Chondrocyte (in vitro differentiated cells): ENCODE results near the gene NF1. TPM values are rescaled to one million over a fixed set of nuclear protein-coding genes. Genes with fewer than 3 reads are reported as not detected.
"Not testable (repeated sequence)": the region's sequence is repeated elsewhere in the genome, so short reads cannot be mapped to it uniquely, and the experiment has no call there.

Source experiments
- DNase-seq: peaks from one replicate; pipeline ENCODE4 v3.0.0; 2021; ENCODE audit warnings: mixed read lengths, low spot score
- H3K27ac Mint-ChIP-seq: one replicate; pipeline ENCODE4 v1.8.0; 2021; ENCODE audit warnings: mild to moderate bottlenecking, moderate library complexity, mixed read lengths; ENCODE audit not compliant: unreplicated experiment
- H3K27me3 Mint-ChIP-seq: 2 replicates; pipeline ENCODE4 v1.8.0; 2021; ENCODE audit warnings: low read depth, mixed read lengths
- H3K36me3 Mint-ChIP-seq: 2 replicates; pipeline ENCODE4 v1.8.0; 2021; ENCODE audit warnings: low read depth, mixed read lengths
- H3K4me1 Mint-ChIP-seq: 2 replicates; pipeline ENCODE4 v1.8.0; 2021; ENCODE audit warnings: low read depth, mild to moderate bottlenecking, mixed read lengths
- H3K4me3 Mint-ChIP-seq: one replicate; pipeline ENCODE4 v1.8.0; 2021; ENCODE audit warnings: mild to moderate bottlenecking, moderate library complexity, mixed read lengths; ENCODE audit not compliant: unreplicated experiment
- H3K9me3 Mint-ChIP-seq: 2 replicates; pipeline ENCODE4 v1.8.0; 2021; ENCODE audit warnings: low read depth, mixed read lengths
- CTCF ChIP-seq: fragments of 200-600 bp; sonication (generic); IDR thresholded peaks from 2 replicates; pipeline ENCODE4 v1.5.0; 2021; ENCODE audit warnings: antibody characterized with exemption, mild to moderate bottlenecking, moderate library complexity
- total RNA-seq: library from RNA; stranded (reverse); gene quantifications from 3 replicates; pipeline ENCODE4 v1.2.1, GENCODE V29; 2021

The NF1 gene
- total RNA-seq, 1 donor from 2014 or later, result 48.2 TPM

GRCh38 chr17:31079731-31080130 is 15.0 kb upstream of the NF1 start:
- Mint-ChIP-seq H3K27ac (no peak overlapping the region), H3K9me3 (no peaks in the 10 kb centered on the region), H3K36me3 (no peaks in the 10 kb centered on the region)

GRCh38 chr17:31085563-31085962 is 9.2 kb upstream of the NF1 start:
- no peak for DNase-seq
- no peak overlapping the region for H3K27ac Mint-ChIP-seq
- H3K4me3 Mint-ChIP-seq, result no peak overlapping the region
- H3K4me1 Mint-ChIP-seq, result peaks cover 3% of the 10 kb centered on the region
- no peak for TF ChIP-seq CTCF
- no peaks in the 10 kb centered on the region for H3K36me3 Mint-ChIP-seq
- no peaks in the 10 kb centered on the region for H3K27me3 Mint-ChIP-seq
- no peaks in the 10 kb centered on the region for H3K9me3 Mint-ChIP-seq

More at GRCh38 chr17:31079731-31080130, 15.0 kb upstream of the NF1 start:
- Mint-ChIP-seq H3K27me3 (no peaks in the 10 kb centered on the region), H3K4me3 (no peak overlapping the region), H3K4me1 (peaks cover 13% of the 10 kb centered on the region)
- no peak for DNase-seq
- TF ChIP-seq CTCF, result no peak

- no peak for TF ChIP-seq CTCF
- no peaks in the 10 kb centered on the region for H3K27me3 Mint-ChIP-seq
- no peaks in the 10 kb centered on the region for H3K36me3 Mint-ChIP-seq
- H3K4me1 Mint-ChIP-seq, result peaks cover 6% of the 10 kb centered on the region
- no peaks in the 10 kb centered on the region for H3K9me3 Mint-ChIP-seq
- DNase-seq, result no peak
- H3K4me3 Mint-ChIP-seq, result no peak overlapping the region
- no peak overlapping the region for H3K27ac Mint-ChIP-seq
Observed at GRCh38 chr17:31089471-31089870, 5.3 kb upstream of the NF1 start.

- not testable (repeated sequence) for H3K9me3 Mint-ChIP-seq, H3K27me3 Mint-ChIP-seq, H3K36me3 Mint-ChIP-seq, H3K4me1 Mint-ChIP-seq, DNase-seq, H3K27ac Mint-ChIP-seq, H3K4me3 Mint-ChIP-seq
Observed at GRCh38 chr17:31090650-31091049, 4.1 kb upstream of the NF1 start.

GRCh38 chr17:31092475-31093064 is 2.2 kb upstream of the NF1 start:
- TF ChIP-seq CTCF, result no peak
- DNase-seq, result no peak
- Mint-ChIP-seq H3K27me3 (no peaks in the 10 kb centered on the region), H3K9me3 (no peaks in the 10 kb centered on the region), H3K36me3 (no peaks in the 10 kb centered on the region), H3K27ac (no peak overlapping the region), H3K4me1 (peaks cover 18% of the 10 kb centered on the region), H3K4me3 (no peak overlapping the region)
